Stimulated activated CD4-positive, alpha-beta T cell treated with anti-CD3 and anti-CD28 coated beads, Interleukin-12 subunit alpha, Interleukin-12 subunit beta, amount 100 ng/mL, for 4 hours (primary cell): ENCODE results near the gene COL5A2.
A peak's percentile ranks its signal among the peaks of the same experiment; 100 is the strongest.

Experiments
- DNase-seq: peaks from one replicate; pipeline ENCODE4 v3.0.0-alpha.2; 2020

Gene COL5A2

GRCh38 chr2:189147361-189147760 is 32.2 kb downstream of the COL5A2 start:
- DNase-seq, result no peak

GRCh38 chr2:189146553-189146952 is 33.0 kb downstream of the COL5A2 start:
- DNase-seq, result no peak

GRCh38 chr2:189144700-189145211 is 34.8 kb downstream of the COL5A2 start:
- DNase-seq, result no peak

- no peak for DNase-seq
Measured at GRCh38 chr2:189143925-189144324, 35.6 kb downstream of the COL5A2 start.

- peak; percentile 12 for DNase-seq
Measured at GRCh38 chr2:189142893-189143759, 36.4 kb downstream of the COL5A2 start.

- no peak for DNase-seq
Measured at GRCh38 chr2:189138800-189139199, 40.8 kb downstream of the COL5A2 start.

GRCh38 chr2:189137519-189137918 is 42.0 kb downstream of the COL5A2 start:
- no peak for DNase-seq

- no peak for DNase-seq
Measured at GRCh38 chr2:189134485-189134884, 45.1 kb downstream of the COL5A2 start.

GRCh38 chr2:189131991-189132390 is 47.6 kb downstream of the COL5A2 start:
- DNase-seq, result no peak

- no peak for DNase-seq
Measured at GRCh38 chr2:189129971-189130370, 49.6 kb downstream of the COL5A2 start.

- no peak for DNase-seq
Measured at GRCh38 chr2:189128970-189129369, 50.6 kb downstream of the COL5A2 start.

- DNase-seq, result no peak
Measured at GRCh38 chr2:189127756-189128155, 51.8 kb downstream of the COL5A2 start.

- no peak for DNase-seq
Measured at GRCh38 chr2:189125195-189125594, 54.4 kb downstream of the COL5A2 start.

- no peak for DNase-seq
Measured at GRCh38 chr2:189124175-189124574, 55.4 kb downstream of the COL5A2 start.

- DNase-seq, result no peak
Measured at GRCh38 chr2:189118386-189118785, 61.2 kb downstream of the COL5A2 start.

GRCh38 chr2:189116979-189117378 is 62.6 kb downstream of the COL5A2 start:
- no peak for DNase-seq

- no peak for DNase-seq
Measured at GRCh38 chr2:189116087-189116486, 63.5 kb downstream of the COL5A2 start.

- no peak for DNase-seq
Measured at GRCh38 chr2:189115126-189115525, 64.4 kb downstream of the COL5A2 start.

- DNase-seq, result no peak
Measured at GRCh38 chr2:189113963-189114362, 65.6 kb downstream of the COL5A2 start.

GRCh38 chr2:189111063-189111715 is 68.4 kb downstream of the COL5A2 start:
- DNase-seq, result no peak

GRCh38 chr2:189109921-189110397 is 69.6 kb downstream of the COL5A2 start:
- DNase-seq, result no peak

- no peak for DNase-seq
Measured at GRCh38 chr2:189104934-189105333, 74.6 kb downstream of the COL5A2 start.

- no peak for DNase-seq
Measured at GRCh38 chr2:189102735-189103134, 76.8 kb downstream of the COL5A2 start.

- no peak for DNase-seq
Measured at GRCh38 chr2:189097934-189098333, 81.6 kb downstream of the COL5A2 start.
